Neural cell (in vitro differentiated cells): ENCODE results near the gene GRM5.

Experiments used
- CTCF ChIP-seq: fragments of 450-650 bp; IDR thresholded peaks from 2 replicates; pipeline ENCODE4 v1.5.1; 2014; ENCODE audit warnings: antibody characterized with exemption, mild to moderate bottlenecking, moderate library complexity; ENCODE audit not compliant: poor library complexity, severe bottlenecking
- REST ChIP-seq: IDR thresholded peaks from 2 replicates; pipeline ENCODE4 v1.6.1; 2012; ENCODE audit warnings: borderline replicate concordance

GRCh38 chr11:88521399-88521798 lies 544.4 kb downstream of the GRM5 start:
- TF ChIP-seq CTCF, result no peak
- no peak for TF ChIP-seq REST
